PC-3 (cell line): ENCODE results near the gene LMAN2L. TPM values are rescaled to one million over a fixed set of nuclear protein-coding genes. Genes with fewer than 3 reads are reported as not detected.

Source experiments
- ATAC-seq: fragments of 200-7000 bp; cut with Tn5 transposase; 2 replicates; pipeline ENCODE4 v1.9.1; 2020; ENCODE audit warnings: mild to moderate bottlenecking, moderate library complexity
- BruUV-seq: library from RNA; stranded (reverse); fragments of 400-500 nt; replicated peaks from 2 replicates; lab custom pipeline; 2021; lab: Mats Ljungman, UMichigan
- CTCF ChIA-PET: fragments of 300-600 bp; sonication (Branson Sonifier 250); formaldehyde crosslinking; loops from one replicate; lab custom pipeline; 2022; ENCODE audit warnings: antibody characterized with exemption; lab: Charles Lee
- POLR2A ChIA-PET: fragments of 300-600 bp; sonication (Branson Sonifier 250); formaldehyde crosslinking; loops from one replicate; lab custom pipeline; 2022; ENCODE audit warnings: antibody characterized with exemption; ENCODE audit not compliant: unreplicated experiment; lab: Charles Lee
- DNase-seq: peaks from one replicate; pipeline ENCODE4 v3.0.0-alpha.2; 2015
- H2AFZ ChIP-seq: fragments of 300-600 bp; sonication (generic); 2 replicates; pipeline ENCODE4 v1.6.0; 2016; ENCODE audit warnings: antibody characterized with exemption, low read length
- H3F3A ChIP-seq: fragments of 300-600 bp; sonication (generic); one replicate; pipeline ENCODE4 v1.6.0; 2017; ENCODE audit warnings: antibody characterized with exemption, low read length, control low read depth, mild to moderate bottlenecking; ENCODE audit not compliant: unreplicated experiment
- H3K27ac ChIP-seq: fragments of 300-600 bp; sonication (generic); 2 replicates; pipeline ENCODE4 v1.5.1; 2016; ENCODE audit warnings: mild to moderate bottlenecking, low read length
- H3K27me3 ChIP-seq: fragments of 300-600 bp; sonication (generic); 2 replicates; pipeline ENCODE4 v1.6.1; 2016; ENCODE audit warnings: low read length, mixed read lengths
- H3K36me3 ChIP-seq: fragments of 300-600 bp; sonication (generic); 2 replicates; pipeline ENCODE4 v1.6.1; 2016; ENCODE audit warnings: low read depth, mixed run types, low read length, mixed read lengths
- H3K4me1 ChIP-seq: fragments of 300-600 bp; sonication (generic); 2 replicates; pipeline ENCODE4 v1.5.1; 2016; ENCODE audit warnings: low read length; ENCODE audit not compliant: insufficient read depth
- H3K4me2 ChIP-seq: fragments of 300-600 bp; sonication (generic); 2 replicates; pipeline ENCODE4 v1.6.0; 2016; ENCODE audit warnings: low read length
- H3K4me3 ChIP-seq: fragments of 300-600 bp; sonication (generic); 2 replicates; pipeline ENCODE4 v1.5.1; 2016; ENCODE audit warnings: mild to moderate bottlenecking, low read length, mixed read lengths
- H3K79me2 ChIP-seq: fragments of 300-600 bp; sonication (generic); 2 replicates; pipeline ENCODE4 v1.6.1; 2017; ENCODE audit warnings: low read length, mixed read lengths
- H3K9ac ChIP-seq: fragments of 300-600 bp; sonication (generic); 2 replicates; pipeline ENCODE4 v1.6.0; 2016; ENCODE audit warnings: mild to moderate bottlenecking, low read length
- H3K9me2 ChIP-seq: fragments of 300-600 bp; sonication (generic); replicated peaks from 2 replicates; pipeline ENCODE4 v1.6.1; 2016; ENCODE audit warnings: mixed run types, low read length, mixed read lengths
- H3K9me3 ChIP-seq: fragments of 300-600 bp; sonication (generic); 2 replicates; pipeline ENCODE4 v1.6.1; 2016; ENCODE audit warnings: low read length, mixed read lengths
- H4K20me1 ChIP-seq: fragments of 300-600 bp; sonication (generic); 2 replicates; pipeline ENCODE4 v1.6.1; 2016; ENCODE audit warnings: low read length, mixed read lengths
- CTCF ChIP-seq: fragments of 300-600 bp; sonication (generic); conservative IDR thresholded peaks from 2 replicates; pipeline ENCODE4 v1.5.1; 2017; ENCODE audit warnings: antibody characterized with exemption, low read depth, mild to moderate bottlenecking, low read length
- EZH2 ChIP-seq: fragments of 300-600 bp; sonication (generic); IDR thresholded peaks from one replicate; pipeline ENCODE4 v1.6.1; 2017; ENCODE audit warnings: antibody characterized with exemption, mild to moderate bottlenecking, low read length; ENCODE audit not compliant: unreplicated experiment
- EZH2phosphoT487 ChIP-seq: fragments of 300-600 bp; sonication (generic); IDR thresholded peaks from 2 replicates; pipeline ENCODE4 v1.6.1; 2018; ENCODE audit warnings: mild to moderate bottlenecking, antibody characterized with exemption, low read length, borderline replicate concordance
- intact Hi-C: fragments of 100-400 bp; cut with micrococcal nuclease; formaldehyde crosslinking; loops from 2 replicates; pipeline ENCODE4 v1.9.0; 2023
- total RNA-seq: library from RNA; depleted of rRNA; stranded (reverse); fragments of >200 nt; gene quantifications from 2 replicates; pipeline ENCODE4 v1.2.3, GENCODE V29; 2014

LMAN2L gene
- total RNA-seq, 1 experiment from 2014 or later = 27.8 TPM

DNA sequence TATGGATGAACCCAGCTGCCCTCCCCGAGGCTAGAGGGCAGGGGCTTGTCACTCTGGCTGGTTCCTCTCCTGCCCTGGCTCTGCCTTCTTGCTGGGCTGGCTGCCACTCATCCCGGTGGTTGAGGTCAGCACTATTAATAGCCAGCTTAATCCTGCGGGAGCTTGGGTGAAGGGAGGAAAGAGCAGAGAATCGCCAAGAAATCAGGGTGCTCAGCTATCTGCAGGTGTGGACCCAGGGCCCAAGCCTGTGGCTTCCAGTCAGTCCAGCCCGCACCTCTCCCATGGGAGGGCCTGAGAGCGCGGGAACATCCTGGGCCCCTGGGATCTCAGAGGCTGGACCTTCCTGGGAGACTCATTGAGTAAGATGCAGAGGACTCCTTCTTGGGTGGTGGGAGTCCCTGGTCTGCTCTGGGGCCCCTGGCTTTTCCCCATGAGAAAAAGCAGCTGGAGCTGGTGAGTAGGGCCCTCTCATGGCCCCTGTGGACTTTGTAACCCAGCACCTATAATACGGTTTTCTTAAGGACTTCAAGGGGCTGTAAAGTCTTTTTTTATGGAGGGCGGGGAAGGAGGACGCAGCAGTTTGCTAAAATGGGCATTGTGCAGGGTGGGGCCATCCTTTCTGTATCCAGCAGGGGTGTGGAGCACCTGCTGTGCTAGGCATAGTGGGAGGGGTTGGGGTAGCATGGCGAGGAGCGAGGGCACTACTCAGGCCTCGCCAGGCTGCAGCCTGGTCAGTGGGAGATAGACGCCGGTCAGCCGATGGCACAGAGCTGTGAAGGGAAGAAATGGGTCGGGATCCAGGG, 48.8 kb upstream of the LMAN2L start:
- Histone ChIP-seq H2AFZ (no peak overlapping the region), H3K4me1 (peaks cover 29% of the 10 kb centered on the region), H3K9ac (no peak overlapping the region), H3K36me3 (no peaks in the 10 kb centered on the region), H3K4me3 (no peak overlapping the region), H3K27me3 (no peaks in the 10 kb centered on the region), H3K9me2 (no peaks in the 10 kb centered on the region), H3K4me2 (peak overlapping the region; percentile 52), H3K79me2 (peaks cover 20% of the 10 kb centered on the region), H3F3A (peaks cover 7% of the 10 kb centered on the region), H3K9me3 (no peaks in the 10 kb centered on the region), H4K20me1 (no peaks in the 10 kb centered on the region), H3K27ac (peak overlapping the region; percentile 79)
- peak; percentile 55 for DNase-seq
- CTCF ChIA-PET = interaction anchor here (0.6 to 1.4 kb wide), 3 partner anchors 24 to 60 kb away, joined by 3 read pairs; no protein-coding TSS in a partner anchor
- intact Hi-C loops = no loop called here
- ATAC-seq = peak; percentile 56
- TF ChIP-seq CTCF (no peak), EZH2 (no peak)
- BruUV-seq = TSS peak; percentile 22
- POLR2A ChIA-PET = no interaction called here

GRCh38 chr2:96787411-96787810, 47.5 kb upstream of the LMAN2L start:
- no peak overlapping the region for H3K4me3 ChIP-seq
- H3F3A ChIP-seq = peaks cover 7% of the 10 kb centered on the region
- H2AFZ ChIP-seq = no peak overlapping the region
- H3K36me3 ChIP-seq = no peaks in the 10 kb centered on the region
- TF ChIP-seq EZH2 (no peak), CTCF (no peak), EZH2phosphoT487 (no peak)
- no peaks in the 10 kb centered on the region for H4K20me1 ChIP-seq
- H3K27me3 ChIP-seq = no peaks in the 10 kb centered on the region
- ATAC-seq (peak; percentile 16; the same call in 1 of the 2 replicates), DNase-seq (peak; percentile 49)
- intact Hi-C loops = loop anchor here (1.0 kb wide), 1 partner anchor 27 kb away; the partner anchor contains the start of gene CNNM4
- ChIA-PET POLR2A (no interaction called here), CTCF (interaction anchor here (0.5 to 1.4 kb wide), 3 partner anchors 24 to 27 kb away, joined by 3 to 19 read pairs (median 3); no protein-coding TSS in a partner anchor)
- H3K9ac ChIP-seq = peak overlapping the region; percentile 15
- H3K4me2 ChIP-seq = peak overlapping the region; percentile 52
- no TSS peak for BruUV-seq
- H3K9me3 ChIP-seq = no peaks in the 10 kb centered on the region
- H3K79me2 ChIP-seq = peaks cover 20% of the 10 kb centered on the region
- peak overlapping the region; percentile 79 for H3K27ac ChIP-seq
- no peaks in the 10 kb centered on the region for H3K9me2 ChIP-seq
- peaks cover 29% of the 10 kb centered on the region for H3K4me1 ChIP-seq

- POLR2A ChIA-PET = no interaction called here
- peaks cover 7% of the 10 kb centered on the region for H3F3A ChIP-seq
- DNase-seq (no peak), ATAC-seq (no peak)
- peaks cover 14% of the 10 kb centered on the region for H3K79me2 ChIP-seq
- H2AFZ ChIP-seq = no peak overlapping the region
- H3K9ac ChIP-seq = no peak overlapping the region
- H3K9me2 ChIP-seq = no peaks in the 10 kb centered on the region
- H3K4me2 ChIP-seq = no peak overlapping the region
- TF ChIP-seq EZH2phosphoT487 = no peak
- no peak for TF ChIP-seq EZH2
- TF ChIP-seq CTCF = no peak
- H3K36me3 ChIP-seq = no peaks in the 10 kb centered on the region
- H3K27me3 ChIP-seq = no peaks in the 10 kb centered on the region
- no peak overlapping the region for H3K27ac ChIP-seq
- CTCF ChIA-PET = no interaction called here
- H3K9me3 ChIP-seq = no peaks in the 10 kb centered on the region
- BruUV-seq = no TSS peak
- intact Hi-C loops = no loop called here
- H3K4me1 ChIP-seq = peaks cover 21% of the 10 kb centered on the region
- no peaks in the 10 kb centered on the region for H4K20me1 ChIP-seq
- no peak overlapping the region for H3K4me3 ChIP-seq
Measured at GRCh38 chr2:96783388-96783787, 43.5 kb upstream of the LMAN2L start.
